Panc1 (cell line): ENCODE results near the gene KRTAP4-6. TPM values are rescaled to one million over a fixed set of nuclear protein-coding genes. Genes with fewer than 3 reads are reported as not detected.
"Not testable (repeated sequence)": the region's sequence is repeated elsewhere in the genome, so short reads cannot be mapped to it uniquely, and the experiment has no call there.

Source experiments
- ATAC-seq: fragments of 200-7000 bp; cut with Tn5 transposase; 2 replicates; pipeline ENCODE4 v1.9.1; 2020; ENCODE audit warnings: mild to moderate bottlenecking, moderate library complexity
- BruUV-seq: library from RNA; stranded (reverse); fragments of 400-500 nt; replicated peaks from 2 replicates; lab custom pipeline; 2021; lab: Mats Ljungman, UMichigan
- CTCF ChIA-PET: fragments of 300-600 bp; sonication (Branson Sonifier 250); formaldehyde crosslinking; loops from one replicate; lab custom pipeline; 2022; ENCODE audit warnings: antibody characterized with exemption; lab: Charles Lee
- POLR2A ChIA-PET: fragments of 300-600 bp; sonication (Branson Sonifier 250); formaldehyde crosslinking; loops from one replicate; lab custom pipeline; 2022; ENCODE audit warnings: antibody characterized with exemption; lab: Charles Lee
- DNase-seq: peaks from one replicate; pipeline ENCODE4 v3.0.0-alpha.2; 2010; ENCODE audit warnings: low read depth, low spot score
- H3K27ac ChIP-seq: 2 replicates; pipeline ENCODE4 v1.5.1; 2011; ENCODE audit warnings: mild to moderate bottlenecking, low read length, inconsistent platforms
- H3K27me3 ChIP-seq: fragments of 200-500 bp; sonication (Bioruptor generic); 2 replicates; pipeline ENCODE4 v1.6.0; 2014; ENCODE audit warnings: low read length, inconsistent platforms; ENCODE audit not compliant: control insufficient read depth, insufficient read depth
- H3K36me3 ChIP-seq: fragments of 200-500 bp; sonication (Bioruptor generic); 2 replicates; pipeline ENCODE4 v1.5.1; 2014; ENCODE audit warnings: inconsistent platforms, mild to moderate bottlenecking, low read length, moderate library complexity; ENCODE audit not compliant: control insufficient read depth, insufficient read depth
- H3K4me1 ChIP-seq: 2 replicates; pipeline ENCODE4 v1.5.1; 2011; ENCODE audit warnings: inconsistent platforms, mild to moderate bottlenecking, low read length, moderate library complexity; ENCODE audit not compliant: control insufficient read depth, insufficient read depth
- H3K4me3 ChIP-seq, 2 experiments: 2 replicates each; pipeline ENCODE4 v1.5.1; 2011 to 2012; ENCODE audit warnings: low read depth in 2 of 2, low read length in 2 of 2, mild to moderate bottlenecking in 2 of 2, inconsistent platforms in 1 of 2, moderate library complexity in 1 of 2
- H3K9me3 ChIP-seq: fragments of 200-500 bp; sonication (Bioruptor generic); 2 replicates; pipeline ENCODE4 v1.5.1; 2014; ENCODE audit warnings: low read depth, mild to moderate bottlenecking, inconsistent platforms, low read length, moderate library complexity; ENCODE audit not compliant: control insufficient read depth, insufficient read depth
- CTCF ChIP-seq: fragments of 450-650 bp; IDR thresholded peaks from 2 replicates; pipeline ENCODE4 v1.5.1; 2017; ENCODE audit warnings: mild to moderate bottlenecking
- POLR2AphosphoS5 ChIP-seq: IDR thresholded peaks from 2 replicates; pipeline ENCODE4 v1.6.1; 2012; ENCODE audit warnings: mild to moderate bottlenecking, low read depth, low read length, moderate library complexity
- REST ChIP-seq, 2 experiments: IDR thresholded peaks; 2 replicates each; pipeline ENCODE4 v1.6.1; 2011 to 2012; ENCODE audit warnings: low read depth in 2 of 2, control low read depth in 1 of 2, low read length in 1 of 2, mild to moderate bottlenecking in 1 of 2, moderate library complexity in 1 of 2; ENCODE audit not compliant: insufficient read depth in 1 of 2
- SIN3A ChIP-seq: IDR thresholded peaks from 2 replicates; pipeline ENCODE4 v1.6.1; 2012; ENCODE audit warnings: low read depth, mild to moderate bottlenecking, low read length, moderate library complexity, borderline replicate concordance; ENCODE audit not compliant: insufficient read depth
- TCF7L2 ChIP-seq: IDR thresholded peaks from 2 replicates; pipeline ENCODE4 v1.6.1; 2011; ENCODE audit warnings: mild to moderate bottlenecking, low read depth, low read length, inconsistent platforms
- in situ Hi-C: cut with HindIII; loops from 2 replicates; pipeline ENCODE4 v1.10.0; 2016; ENCODE audit warnings: low sequenced_read_pairs, low pct_unique_long_range_greater_than_20kb
- intact Hi-C: fragments of 100-400 bp; cut with micrococcal nuclease; formaldehyde crosslinking; loops from one replicate; pipeline ENCODE4 v1.10.0; 2022; ENCODE audit not compliant: unreplicated experiment
- total RNA-seq: library from RNA; stranded (reverse); gene quantifications from one replicate; pipeline ENCODE4 v1.2.1, GENCODE V29; 2021; ENCODE audit not compliant: unreplicated experiment

Gene KRTAP4-6
- total RNA-seq, 1 experiment from 2014 or later, result not detected

- POLR2A ChIA-PET, result no interaction called here
- Histone ChIP-seq H3K4me1 (no peaks in the 10 kb centered on the region), H3K27ac (no peak overlapping the region), H3K27me3 (no peaks in the 10 kb centered on the region), H3K36me3 (no peaks in the 10 kb centered on the region), H3K4me3 (no peak overlapping the region), H3K9me3 (peaks cover 10% of the 10 kb centered on the region; the same call in 1 of the 2 replicates)
- in situ Hi-C loops (no loop called here), intact Hi-C loops (no loop called here)
- BruUV-seq, result no TSS peak
- CTCF ChIA-PET, result no interaction called here
- DNase-seq (no peak), ATAC-seq (no peak)
- no peak for TF ChIP-seq REST (IDR thresholded peaks at IDR 0.05; ENCODE audit: insufficient read depth in 1 of 2, low read depth in 2 of 2, low read length in 1 of 2)
- no peak for TF ChIP-seq SIN3A
- TF ChIP-seq POLR2AphosphoS5, result no peak
- TF ChIP-seq TCF7L2, result no peak
- no peak for TF ChIP-seq CTCF
Measured at GRCh38 chr17:41111151-41111885, 29.0 kb downstream of the KRTAP4-6 start.

- DNase-seq, BruUV-seq, in situ Hi-C loops, POLR2A ChIA-PET, intact Hi-C loops, H3K4me3 ChIP-seq, H3K4me1 ChIP-seq, H3K36me3 ChIP-seq, H3K9me3 ChIP-seq, H3K27ac ChIP-seq, CTCF ChIA-PET, H3K27me3 ChIP-seq, ATAC-seq: not testable (repeated sequence)
Measured at GRCh38 chr17:41108728-41109386, 31.5 kb downstream of the KRTAP4-6 start.

- Histone ChIP-seq H3K36me3 (no peaks in the 10 kb centered on the region), H3K27me3 (no peaks in the 10 kb centered on the region), H3K4me3 (no peak overlapping the region), H3K9me3 (peaks cover 10% of the 10 kb centered on the region; the same call in 1 of the 2 replicates), H3K4me1 (no peaks in the 10 kb centered on the region), H3K27ac (no peak overlapping the region)
- BruUV-seq, result no TSS peak
- in situ Hi-C loops, result no loop called here
- ChIA-PET CTCF (no interaction called here), POLR2A (no interaction called here)
- ATAC-seq (no peak), DNase-seq (no peak)
- TF ChIP-seq POLR2AphosphoS5, result no peak
- no peak for TF ChIP-seq TCF7L2
- intact Hi-C loops, result no loop called here
Measured at GRCh38 chr17:41107941-41108450, 32.3 kb downstream of the KRTAP4-6 start.

- BruUV-seq, in situ Hi-C loops, DNase-seq, H3K4me3 ChIP-seq, H3K27me3 ChIP-seq, H3K36me3 ChIP-seq, CTCF ChIA-PET, H3K9me3 ChIP-seq, POLR2A ChIA-PET, H3K27ac ChIP-seq, H3K4me1 ChIP-seq, intact Hi-C loops, ATAC-seq: not testable (repeated sequence)
Measured at GRCh38 chr17:41105347-41105746, 35.0 kb downstream of the KRTAP4-6 start, which contains the start of gene KRTAP4-9. TSS of gene KRTAP4-9 (plus strand) at chr17:41105389. CDS start at chr17:41105389, 0 bp downstream.
